Astrocyte (in vitro differentiated cells and primary cell): ENCODE measurements around the gene TSC1. TPM values are rescaled to one million over a fixed set of nuclear protein-coding genes. Genes with fewer than 3 reads are reported as not detected.

Experiments
- DNase-seq: peaks from one replicate; pipeline ENCODE4 v3.0.0-alpha.2; 2010; ENCODE audit warnings: low read depth
- FAIRE-seq: peaks from 2 replicates; lab custom pipeline; 2011; peaks lifted over from hg19 to GRCh38; lab: Jason Lieb, UNC
- H2AFZ ChIP-seq: 2 replicates; pipeline ENCODE4 v1.6.0; 2012; ENCODE audit warnings: low read depth, low read length, inconsistent platforms
- H3K27ac ChIP-seq: 2 replicates; pipeline ENCODE4 v1.5.1; 2011; ENCODE audit warnings: low read depth, low read length, inconsistent platforms
- H3K27me3 ChIP-seq: 2 replicates; pipeline ENCODE4 v1.6.0; 2011; ENCODE audit warnings: low read length, inconsistent platforms; ENCODE audit not compliant: insufficient read depth
- H3K36me3 ChIP-seq: 2 replicates; pipeline ENCODE4 v1.5.1; 2011; ENCODE audit warnings: low read length, inconsistent platforms; ENCODE audit not compliant: insufficient read depth
- H3K4me1 ChIP-seq: 2 replicates; pipeline ENCODE4 v1.5.1; 2011; ENCODE audit warnings: low read length, inconsistent platforms; ENCODE audit not compliant: insufficient read depth
- H3K4me2 ChIP-seq: 2 replicates; pipeline ENCODE4 v1.6.0; 2012; ENCODE audit warnings: low read length, inconsistent platforms
- H3K4me3 ChIP-seq: 2 replicates; pipeline ENCODE4 v1.5.1; 2011; ENCODE audit warnings: low read depth, mild to moderate bottlenecking, low read length, inconsistent platforms; ENCODE audit not compliant: insufficient read depth
- H3K79me2 ChIP-seq: 2 replicates; pipeline ENCODE4 v1.6.0; 2012; ENCODE audit warnings: mild to moderate bottlenecking, low read length, inconsistent platforms; ENCODE audit not compliant: insufficient read depth
- H3K9ac ChIP-seq: 2 replicates; pipeline ENCODE4 v1.6.0; 2012; ENCODE audit warnings: mild to moderate bottlenecking, low read length, inconsistent platforms
- H3K9me3 ChIP-seq: 2 replicates; pipeline ENCODE4 v1.5.1; 2012; ENCODE audit warnings: low read depth, mild to moderate bottlenecking, low read length, inconsistent platforms; ENCODE audit not compliant: insufficient read depth
- H4K20me1 ChIP-seq: 2 replicates; pipeline ENCODE4 v1.6.0; 2012; ENCODE audit warnings: low read length, inconsistent platforms; ENCODE audit not compliant: insufficient read depth
- H3K27ac Mint-ChIP-seq: one replicate; pipeline ENCODE4 v1.8.0; 2021; ENCODE audit warnings: mild to moderate bottlenecking, mixed read lengths; ENCODE audit not compliant: unreplicated experiment
- H3K27me3 Mint-ChIP-seq: one replicate; pipeline ENCODE4 v1.8.0; 2021; ENCODE audit warnings: low read depth, mixed read lengths; ENCODE audit not compliant: unreplicated experiment
- H3K36me3 Mint-ChIP-seq: one replicate; pipeline ENCODE4 v1.8.0; 2021; ENCODE audit warnings: low read depth, mixed read lengths; ENCODE audit not compliant: unreplicated experiment
- H3K4me1 Mint-ChIP-seq: one replicate; pipeline ENCODE4 v1.8.0; 2021; ENCODE audit warnings: low read depth, mixed read lengths; ENCODE audit not compliant: unreplicated experiment
- H3K4me3 Mint-ChIP-seq: one replicate; pipeline ENCODE4 v1.8.0; 2021; ENCODE audit warnings: mild to moderate bottlenecking, moderate library complexity, mixed read lengths; ENCODE audit not compliant: unreplicated experiment
- H3K9me3 Mint-ChIP-seq: one replicate; pipeline ENCODE4 v1.8.0; 2021; ENCODE audit warnings: mild to moderate bottlenecking, mixed read lengths; ENCODE audit not compliant: unreplicated experiment
- EZH2 ChIP-seq: IDR thresholded peaks from 2 replicates; pipeline ENCODE4 v1.6.1; 2012; ENCODE audit warnings: mild to moderate bottlenecking, low read length, inconsistent platforms; ENCODE audit not compliant: insufficient read depth
- total RNA-seq: library from RNA; stranded (reverse); gene quantifications from 2 replicates; pipeline ENCODE4 v1.2.1, GENCODE V29; 2021
- TF ChIP-seq, protein P1 (sequence below): IDR thresholded peaks from 2 replicates; pipeline ENCODE4 v1.5.1; 2011; ENCODE audit warnings: low read depth, mild to moderate bottlenecking, inconsistent platforms, low read length, moderate library complexity; ENCODE audit not compliant: insufficient read depth

TSC1 gene
- total RNA-seq, 1 donor from 2014 or later, result 50.6 TPM

- TF ChIP-seq, protein P1, sequence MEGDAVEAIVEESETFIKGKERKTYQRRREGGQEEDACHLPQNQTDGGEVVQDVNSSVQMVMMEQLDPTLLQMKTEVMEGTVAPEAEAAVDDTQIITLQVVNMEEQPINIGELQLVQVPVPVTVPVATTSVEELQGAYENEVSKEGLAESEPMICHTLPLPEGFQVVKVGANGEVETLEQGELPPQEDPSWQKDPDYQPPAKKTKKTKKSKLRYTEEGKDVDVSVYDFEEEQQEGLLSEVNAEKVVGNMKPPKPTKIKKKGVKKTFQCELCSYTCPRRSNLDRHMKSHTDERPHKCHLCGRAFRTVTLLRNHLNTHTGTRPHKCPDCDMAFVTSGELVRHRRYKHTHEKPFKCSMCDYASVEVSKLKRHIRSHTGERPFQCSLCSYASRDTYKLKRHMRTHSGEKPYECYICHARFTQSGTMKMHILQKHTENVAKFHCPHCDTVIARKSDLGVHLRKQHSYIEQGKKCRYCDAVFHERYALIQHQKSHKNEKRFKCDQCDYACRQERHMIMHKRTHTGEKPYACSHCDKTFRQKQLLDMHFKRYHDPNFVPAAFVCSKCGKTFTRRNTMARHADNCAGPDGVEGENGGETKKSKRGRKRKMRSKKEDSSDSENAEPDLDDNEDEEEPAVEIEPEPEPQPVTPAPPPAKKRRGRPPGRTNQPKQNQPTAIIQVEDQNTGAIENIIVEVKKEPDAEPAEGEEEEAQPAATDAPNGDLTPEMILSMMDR, result no peak
- no peak for TF ChIP-seq EZH2
- Histone ChIP-seq H3K79me2 (no peaks in the 10 kb centered on the region), H3K4me2 (no peak overlapping the region), H3K9me3 (no peaks in the 10 kb centered on the region), H3K27ac (no peak overlapping the region), H2AFZ (no peak overlapping the region), H3K9ac (no peak overlapping the region), H3K27me3 (peaks cover under 1% of the 10 kb centered on the region), H3K4me3 (no peak overlapping the region), H3K4me1 (no peaks in the 10 kb centered on the region), H4K20me1 (no peaks in the 10 kb centered on the region), H3K36me3 (no peaks in the 10 kb centered on the region)
- no peaks in the 10 kb centered on the region for H3K4me1 Mint-ChIP-seq
- peaks cover 15% of the 10 kb centered on the region for H3K27me3 Mint-ChIP-seq
- peaks cover 1% of the 10 kb centered on the region for H3K36me3 Mint-ChIP-seq
- no peak overlapping the region for H3K27ac Mint-ChIP-seq
- DNase-seq (no peak), FAIRE-seq (no peak)
- no peak overlapping the region for H3K4me3 Mint-ChIP-seq
- peaks cover 15% of the 10 kb centered on the region for H3K9me3 Mint-ChIP-seq
Measured at GRCh38 chr9:132955768-132956167, 11.4 kb upstream of the TSC1 start.

- Histone ChIP-seq H3K4me1 (no peaks in the 10 kb centered on the region), H3K9me3 (no peaks in the 10 kb centered on the region), H3K36me3 (no peaks in the 10 kb centered on the region), H3K79me2 (no peaks in the 10 kb centered on the region), H4K20me1 (no peaks in the 10 kb centered on the region), H3K4me3 (no peak overlapping the region), H3K9ac (no peak overlapping the region), H2AFZ (no peak overlapping the region), H3K27ac (no peak overlapping the region), H3K4me2 (no peak overlapping the region), H3K27me3 (no peaks in the 10 kb centered on the region)
- DNase-seq (no peak), FAIRE-seq (no peak)
- Mint-ChIP-seq H3K27me3 (peaks cover 13% of the 10 kb centered on the region), H3K4me1 (no peaks in the 10 kb centered on the region), H3K27ac (no peak overlapping the region), H3K4me3 (no peak overlapping the region), H3K9me3 (peaks cover 14% of the 10 kb centered on the region), H3K36me3 (peaks cover 1% of the 10 kb centered on the region)
- no peak for TF ChIP-seq EZH2
- TF ChIP-seq, protein P1, result no peak
Measured at GRCh38 chr9:132955123-132955522, 10.7 kb upstream of the TSC1 start.

GRCh38 chr9:132949709-132950108 lies 5.3 kb upstream of the TSC1 start:
- no peak for FAIRE-seq
- H3K4me3 Mint-ChIP-seq, result peak overlapping the region; percentile 45

More at GRCh38 chr9:132949709-132950108, 5.3 kb upstream of the TSC1 start:
- no peak overlapping the region for H3K27ac Mint-ChIP-seq
- no peaks in the 10 kb centered on the region for H3K27me3 ChIP-seq
- H3K4me2 ChIP-seq, result no peak overlapping the region
- no peak overlapping the region for H3K27ac ChIP-seq
- no peak overlapping the region for H2AFZ ChIP-seq
- H3K4me3 ChIP-seq, result no peak overlapping the region
- H3K27me3 Mint-ChIP-seq, result peaks cover 7% of the 10 kb centered on the region
- no peaks in the 10 kb centered on the region for H3K79me2 ChIP-seq
- TF ChIP-seq, protein P1, result no peak
- no peak for TF ChIP-seq EZH2
- H3K9me3 ChIP-seq, result no peaks in the 10 kb centered on the region
- peaks cover 18% of the 10 kb centered on the region for H3K4me1 Mint-ChIP-seq
- no peak overlapping the region for H3K9ac ChIP-seq
- H4K20me1 ChIP-seq, result no peaks in the 10 kb centered on the region
- no peak for DNase-seq
- H3K9me3 Mint-ChIP-seq, result no peaks in the 10 kb centered on the region
- no peaks in the 10 kb centered on the region for H3K36me3 ChIP-seq
- H3K36me3 Mint-ChIP-seq, result no peaks in the 10 kb centered on the region
- peaks cover 17% of the 10 kb centered on the region for H3K4me1 ChIP-seq
